Measurements from ENCODE around the gene NEU1.

GRCh38 chr6:31898383-31899011, 35.9 kb upstream of the NEU1 start:
- TF ChIP-seq YY1 (IDR thresholded peaks at IDR 0.05; ENCODE audit: low read depth) = no peak
- no peak for TF ChIP-seq EP300 (IDR thresholded peaks at IDR 0.05; ENCODE audit: borderline replicate concordance)
- TF ChIP-seq TEAD4 (IDR thresholded peaks at IDR 0.05) = no peak
- no peak for TF ChIP-seq FOXM1 (IDR thresholded peaks at IDR 0.05; ENCODE audit: borderline replicate concordance, low read depth)
- no peak; the same call in 1 of the 2 replicates for TF ChIP-seq CREB1 (IDR thresholded peaks at IDR 0.05; ENCODE audit: low read depth)

Data from Ishikawa (cell line).